Loucy (cell line): ENCODE results near the gene DNLZ.

Source experiments
- EZH2phosphoT487 ChIP-seq: fragments of 200-600 bp; IDR thresholded peaks from 2 replicates; pipeline ENCODE4 v1.6.1; 2018; ENCODE audit warnings: antibody characterized with exemption, mild to moderate bottlenecking, moderate library complexity, borderline replicate concordance
- TF ChIP-seq, protein P1 (sequence below): fragments of 200-600 bp; sonication (generic); conservative IDR thresholded peaks from 2 replicates; pipeline ENCODE4 v1.5.1; 2014; ENCODE audit warnings: mild to moderate bottlenecking, antibody characterized with exemption, low read length

DNA sequence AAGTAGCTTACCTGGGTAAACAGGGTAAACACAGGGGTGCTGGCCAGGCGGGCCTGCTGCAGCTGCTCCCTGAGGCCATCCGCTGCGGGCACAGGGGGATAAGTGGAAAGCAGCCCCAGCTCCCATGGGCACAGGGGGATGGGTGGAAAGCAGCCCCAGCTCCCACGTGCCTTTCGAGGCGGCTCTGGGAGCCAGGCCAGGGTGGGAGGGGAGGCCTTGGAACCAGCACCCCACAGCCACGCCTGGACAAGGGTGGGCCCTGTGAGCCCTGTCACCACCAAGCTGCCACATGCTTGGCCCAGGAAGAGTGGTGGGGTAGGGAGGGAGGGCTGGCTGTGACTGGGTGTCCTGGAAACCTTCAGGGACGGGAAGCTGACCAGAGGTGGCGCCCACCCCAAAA lies 17.8 kb upstream of the DNLZ start:
- TF ChIP-seq, protein P1, sequence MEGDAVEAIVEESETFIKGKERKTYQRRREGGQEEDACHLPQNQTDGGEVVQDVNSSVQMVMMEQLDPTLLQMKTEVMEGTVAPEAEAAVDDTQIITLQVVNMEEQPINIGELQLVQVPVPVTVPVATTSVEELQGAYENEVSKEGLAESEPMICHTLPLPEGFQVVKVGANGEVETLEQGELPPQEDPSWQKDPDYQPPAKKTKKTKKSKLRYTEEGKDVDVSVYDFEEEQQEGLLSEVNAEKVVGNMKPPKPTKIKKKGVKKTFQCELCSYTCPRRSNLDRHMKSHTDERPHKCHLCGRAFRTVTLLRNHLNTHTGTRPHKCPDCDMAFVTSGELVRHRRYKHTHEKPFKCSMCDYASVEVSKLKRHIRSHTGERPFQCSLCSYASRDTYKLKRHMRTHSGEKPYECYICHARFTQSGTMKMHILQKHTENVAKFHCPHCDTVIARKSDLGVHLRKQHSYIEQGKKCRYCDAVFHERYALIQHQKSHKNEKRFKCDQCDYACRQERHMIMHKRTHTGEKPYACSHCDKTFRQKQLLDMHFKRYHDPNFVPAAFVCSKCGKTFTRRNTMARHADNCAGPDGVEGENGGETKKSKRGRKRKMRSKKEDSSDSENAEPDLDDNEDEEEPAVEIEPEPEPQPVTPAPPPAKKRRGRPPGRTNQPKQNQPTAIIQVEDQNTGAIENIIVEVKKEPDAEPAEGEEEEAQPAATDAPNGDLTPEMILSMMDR, result no peak
- no peak for TF ChIP-seq EZH2phosphoT487
